Measurements from ENCODE around the gene STK32B.

DNA sequence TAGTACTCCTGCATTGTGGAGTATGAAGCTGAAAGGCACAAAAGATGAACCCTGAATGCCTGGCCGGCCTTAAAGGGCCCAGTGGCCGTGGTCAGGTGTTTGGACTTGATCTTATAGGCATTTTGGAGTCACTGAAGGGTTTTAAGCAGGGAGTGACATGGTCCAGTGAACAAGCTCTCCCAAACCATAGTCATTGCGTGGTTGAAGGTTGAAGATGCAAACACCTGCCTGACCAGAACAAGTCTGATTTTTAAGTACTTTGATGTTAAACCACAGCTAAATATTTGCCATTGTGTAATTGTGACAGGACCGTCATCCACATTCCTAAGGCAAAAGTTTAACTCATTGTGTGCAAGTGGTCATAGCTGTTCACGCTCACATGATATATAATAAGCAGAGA lies 3.3 kb downstream of the STK32B start:
- TF ChIP-seq POLR2AphosphoS5 (IDR thresholded peaks at IDR 0.05) (no peak), POLR2A (IDR thresholded peaks at IDR 0.05) (no peak), EP300 (IDR thresholded peaks at IDR 0.05) (no peak)
- TF ChIP-seq, protein P1, sequence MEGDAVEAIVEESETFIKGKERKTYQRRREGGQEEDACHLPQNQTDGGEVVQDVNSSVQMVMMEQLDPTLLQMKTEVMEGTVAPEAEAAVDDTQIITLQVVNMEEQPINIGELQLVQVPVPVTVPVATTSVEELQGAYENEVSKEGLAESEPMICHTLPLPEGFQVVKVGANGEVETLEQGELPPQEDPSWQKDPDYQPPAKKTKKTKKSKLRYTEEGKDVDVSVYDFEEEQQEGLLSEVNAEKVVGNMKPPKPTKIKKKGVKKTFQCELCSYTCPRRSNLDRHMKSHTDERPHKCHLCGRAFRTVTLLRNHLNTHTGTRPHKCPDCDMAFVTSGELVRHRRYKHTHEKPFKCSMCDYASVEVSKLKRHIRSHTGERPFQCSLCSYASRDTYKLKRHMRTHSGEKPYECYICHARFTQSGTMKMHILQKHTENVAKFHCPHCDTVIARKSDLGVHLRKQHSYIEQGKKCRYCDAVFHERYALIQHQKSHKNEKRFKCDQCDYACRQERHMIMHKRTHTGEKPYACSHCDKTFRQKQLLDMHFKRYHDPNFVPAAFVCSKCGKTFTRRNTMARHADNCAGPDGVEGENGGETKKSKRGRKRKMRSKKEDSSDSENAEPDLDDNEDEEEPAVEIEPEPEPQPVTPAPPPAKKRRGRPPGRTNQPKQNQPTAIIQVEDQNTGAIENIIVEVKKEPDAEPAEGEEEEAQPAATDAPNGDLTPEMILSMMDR (IDR thresholded peaks at IDR 0.05) = no peak

All from stomach (tissue), 4 donors.